Ramos (cell line): ENCODE measurements around the gene MEIS2.

ENCODE experiments used
- in situ Hi-C: fragments of 300-500 bp; cut with MboI; formaldehyde crosslinking; loops from one replicate; pipeline ENCODE4 v1.14.3; 2022; ENCODE audit warnings: low sequenced_read_pairs; ENCODE audit not compliant: unreplicated experiment

The MEIS2 gene

GRCh38 chr15:36944442-36944841 lies 155.9 kb downstream of the MEIS2 start:
- in situ Hi-C loops = no loop called here

DNA sequence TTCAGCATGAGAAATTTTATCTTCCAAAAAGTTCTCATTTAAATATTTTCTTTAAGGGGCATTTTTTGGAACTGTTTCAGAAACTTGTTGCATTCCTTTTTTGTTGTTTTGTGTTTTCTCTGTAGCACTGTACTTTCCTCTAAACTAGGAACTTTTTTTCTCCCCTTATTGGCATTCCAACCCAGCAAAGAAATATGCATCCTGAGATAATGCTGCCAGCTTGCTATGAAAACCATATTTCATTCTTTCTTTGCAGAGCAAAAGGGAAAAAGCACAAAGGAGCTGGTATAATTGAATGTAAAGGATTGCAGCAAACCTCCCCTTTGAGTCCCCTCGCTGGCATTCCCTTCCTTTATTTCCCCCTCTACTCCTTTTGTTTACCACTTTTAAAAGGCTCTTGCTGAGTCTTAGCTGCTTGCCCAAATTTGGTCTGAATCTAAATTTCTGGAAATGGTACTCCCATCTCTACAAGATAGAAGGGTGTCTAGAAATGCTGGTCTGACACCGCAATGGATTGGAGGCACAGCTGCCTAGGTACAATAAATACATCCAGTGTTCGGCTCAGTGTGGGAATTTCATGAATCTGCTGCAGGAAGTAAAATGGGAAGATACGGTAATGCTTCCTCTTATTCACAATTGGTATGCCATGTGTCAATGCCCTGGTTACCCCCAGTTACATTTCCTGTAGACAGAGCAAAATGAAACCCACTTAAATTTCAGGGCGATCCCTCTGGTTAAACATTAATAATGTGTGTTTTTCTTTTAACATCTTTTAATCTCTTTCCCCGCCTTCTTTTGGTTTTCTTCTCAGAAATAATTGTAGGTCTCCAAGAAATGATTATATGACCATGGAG lies 156.6 kb downstream of the MEIS2 start:
- in situ Hi-C loops = no loop called here

- in situ Hi-C loops = no loop called here
Observed at GRCh38 chr15:36942248-36942827, 158.0 kb downstream of the MEIS2 start.

DNA sequence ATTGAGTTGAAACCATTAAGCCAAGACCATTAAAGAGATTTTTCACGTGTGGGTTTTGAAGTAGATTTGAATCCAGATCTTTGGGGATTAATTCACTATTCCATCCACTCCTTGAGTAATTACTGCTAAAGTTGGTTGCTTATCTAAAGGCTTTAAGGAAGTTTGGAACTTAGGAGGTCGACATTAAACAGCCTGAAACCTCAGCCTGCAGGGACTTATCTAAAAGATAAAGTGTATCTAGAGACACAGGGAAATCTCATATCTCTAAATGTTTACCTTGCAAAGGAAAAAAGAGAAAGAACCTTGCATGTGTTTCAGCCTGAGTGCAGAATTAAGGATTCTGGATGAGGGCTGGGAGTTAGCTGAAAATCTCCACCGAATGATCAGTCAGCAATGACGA lies 158.6 kb downstream of the MEIS2 start:
- in situ Hi-C loops = no loop called here

- in situ Hi-C loops = no loop called here
Observed at GRCh38 chr15:36940636-36941260, 159.6 kb downstream of the MEIS2 start.

- in situ Hi-C loops = no loop called here
Observed at GRCh38 chr15:36940219-36940618, 160.1 kb downstream of the MEIS2 start.

DNA sequence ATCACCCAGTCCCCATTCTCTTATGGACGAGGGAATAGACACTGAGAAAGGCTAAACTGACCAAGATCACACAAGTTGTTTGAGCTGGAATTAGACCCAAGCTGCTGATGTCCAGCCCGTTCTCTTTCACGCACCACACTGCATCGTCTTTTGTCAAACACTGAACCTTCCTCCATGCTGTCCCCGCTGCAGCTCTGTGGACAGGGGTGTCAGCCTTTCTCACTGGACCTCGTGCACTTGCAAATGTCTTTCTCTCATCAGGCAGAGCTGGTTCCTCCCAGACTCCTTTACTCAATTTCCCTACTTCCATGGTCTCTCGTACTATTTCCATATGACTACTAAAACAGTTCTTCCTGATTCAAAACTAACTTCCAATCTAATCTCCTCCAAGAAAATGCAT lies 161.6 kb downstream of the MEIS2 start:
- in situ Hi-C loops = no loop called here

DNA sequence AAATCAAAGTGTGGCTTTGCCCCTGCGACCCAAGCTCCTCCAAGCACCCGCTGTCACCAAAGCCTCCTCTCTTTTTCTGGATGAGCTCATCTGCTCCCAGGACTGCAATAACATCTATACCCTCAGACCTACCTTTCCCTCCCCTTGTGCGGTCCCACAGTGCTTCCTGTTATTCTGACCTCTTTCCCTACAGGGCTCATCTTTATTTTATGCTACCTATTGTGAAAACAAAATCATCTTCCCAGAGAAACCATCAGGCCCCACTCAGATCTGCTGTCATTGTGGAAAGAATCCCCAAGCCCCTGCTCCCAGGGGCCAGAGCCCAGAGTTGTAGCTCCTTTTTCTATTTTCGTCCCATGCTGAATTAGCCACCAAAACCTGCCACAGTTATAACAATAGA lies 162.2 kb downstream of the MEIS2 start:
- in situ Hi-C loops = no loop called here

DNA sequence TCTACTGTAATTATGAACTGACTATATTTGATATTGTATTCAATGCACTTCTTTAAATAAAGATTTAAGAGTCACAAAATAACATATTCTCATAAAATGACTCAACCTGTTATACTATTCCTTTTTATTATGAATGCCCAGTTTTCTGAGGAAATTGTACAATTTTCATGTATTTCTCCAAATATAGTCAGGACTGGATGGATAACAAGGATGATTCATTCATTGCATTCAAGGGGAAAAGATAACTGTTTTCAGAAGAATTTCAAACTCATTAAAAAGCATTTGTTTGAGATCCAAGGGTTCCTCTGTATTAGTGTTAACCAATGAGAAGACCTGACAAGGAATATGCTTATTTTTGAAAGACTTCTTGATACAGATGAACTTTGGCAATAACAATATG lies 163.7 kb downstream of the MEIS2 start:
- in situ Hi-C loops = no loop called here

- in situ Hi-C loops = no loop called here
Observed at GRCh38 chr15:36933255-36933990, 166.9 kb downstream of the MEIS2 start.

DNA sequence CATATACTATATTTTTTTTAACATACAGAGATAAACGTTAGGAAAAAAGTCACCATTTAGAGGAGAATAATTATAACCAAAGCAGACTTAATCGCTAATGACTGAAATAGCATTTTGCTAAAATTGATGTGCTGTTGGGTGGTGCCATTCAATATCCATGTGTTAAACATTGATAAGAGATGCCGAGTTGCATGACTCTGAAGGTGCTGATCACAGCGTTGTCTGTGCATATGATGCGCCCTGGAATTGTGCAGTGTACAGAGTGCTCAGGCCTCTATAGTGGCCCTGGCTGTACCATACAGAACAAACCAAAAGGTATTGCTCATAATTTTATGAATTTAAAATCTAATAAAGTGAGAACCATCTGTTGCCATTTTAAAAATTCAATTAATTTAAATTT lies 168.3 kb downstream of the MEIS2 start:
- in situ Hi-C loops = no loop called here

DNA sequence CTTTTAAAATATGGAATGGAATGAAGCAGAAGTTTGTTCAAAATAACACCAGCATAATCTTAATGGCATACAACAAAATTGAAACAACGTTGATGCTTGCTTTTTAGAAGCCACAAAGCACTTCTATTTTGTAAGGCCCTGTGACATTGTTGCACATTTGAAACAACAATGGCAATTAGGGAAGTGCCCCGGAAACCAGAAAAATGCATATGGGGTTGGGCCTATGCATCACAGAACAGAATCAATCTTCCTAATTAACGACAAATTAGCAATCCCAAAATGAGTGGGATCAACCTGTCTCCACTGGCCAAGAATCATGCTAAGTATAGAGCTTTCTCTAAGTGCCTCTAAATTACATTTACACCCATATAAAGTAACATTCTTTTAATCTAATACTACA lies 168.9 kb downstream of the MEIS2 start:
- in situ Hi-C loops = no loop called here

- in situ Hi-C loops = no loop called here
Observed at GRCh38 chr15:36926427-36926825, 173.9 kb downstream of the MEIS2 start.

GRCh38 chr15:36925653-36926426 lies 174.5 kb downstream of the MEIS2 start:
- in situ Hi-C loops = no loop called here

- in situ Hi-C loops = no loop called here
Observed at GRCh38 chr15:36925049-36925448, 175.3 kb downstream of the MEIS2 start.

DNA sequence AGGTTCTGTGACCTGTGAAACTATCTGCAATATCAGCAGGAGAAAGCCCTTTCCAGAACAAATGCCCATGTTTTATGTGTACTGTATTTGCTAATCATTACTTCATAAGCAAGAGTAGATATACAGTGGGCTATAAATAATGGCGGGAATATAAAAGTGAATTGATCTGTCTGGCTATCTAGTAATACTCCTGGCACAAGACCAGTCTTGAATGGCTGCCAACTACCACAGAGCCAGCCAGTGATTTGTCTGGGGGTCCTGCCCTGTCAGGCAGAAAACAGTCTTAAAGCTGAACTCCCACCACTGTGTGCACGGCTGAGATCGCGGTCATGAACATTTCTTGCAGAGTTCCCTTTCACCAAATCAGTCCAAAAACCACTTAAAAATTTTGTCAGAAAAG lies 176.3 kb downstream of the MEIS2 start:
- in situ Hi-C loops = no loop called here

DNA sequence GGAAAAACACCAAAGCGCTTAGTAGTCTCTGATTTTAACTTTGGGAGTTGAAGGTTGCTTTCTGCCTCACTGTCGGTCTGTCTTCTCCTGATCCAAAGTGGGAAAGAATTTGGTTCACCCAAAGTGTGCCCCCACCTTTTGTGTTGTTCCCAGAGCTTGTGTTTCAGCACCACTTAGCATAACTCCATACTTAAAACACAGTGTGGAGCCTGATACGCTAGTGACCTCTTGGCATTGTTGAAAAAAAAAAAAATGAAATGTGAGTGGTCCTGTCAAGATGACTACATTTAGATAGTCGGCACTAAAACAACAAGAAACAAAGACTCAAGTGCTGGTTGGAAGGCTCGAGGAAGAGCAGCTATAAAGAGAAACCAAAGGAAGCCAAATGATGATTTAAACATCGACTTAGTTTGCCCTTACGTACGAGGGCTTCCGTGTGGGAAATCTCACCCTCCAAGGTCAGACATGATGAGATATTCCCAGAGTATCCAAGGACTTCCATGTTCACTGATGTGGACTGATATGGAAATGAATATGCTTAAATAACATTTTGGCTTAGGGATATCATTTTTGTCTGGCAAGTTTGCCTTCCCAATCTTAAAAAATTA lies 178.8 kb downstream of the MEIS2 start:
- in situ Hi-C loops = no loop called here

DNA sequence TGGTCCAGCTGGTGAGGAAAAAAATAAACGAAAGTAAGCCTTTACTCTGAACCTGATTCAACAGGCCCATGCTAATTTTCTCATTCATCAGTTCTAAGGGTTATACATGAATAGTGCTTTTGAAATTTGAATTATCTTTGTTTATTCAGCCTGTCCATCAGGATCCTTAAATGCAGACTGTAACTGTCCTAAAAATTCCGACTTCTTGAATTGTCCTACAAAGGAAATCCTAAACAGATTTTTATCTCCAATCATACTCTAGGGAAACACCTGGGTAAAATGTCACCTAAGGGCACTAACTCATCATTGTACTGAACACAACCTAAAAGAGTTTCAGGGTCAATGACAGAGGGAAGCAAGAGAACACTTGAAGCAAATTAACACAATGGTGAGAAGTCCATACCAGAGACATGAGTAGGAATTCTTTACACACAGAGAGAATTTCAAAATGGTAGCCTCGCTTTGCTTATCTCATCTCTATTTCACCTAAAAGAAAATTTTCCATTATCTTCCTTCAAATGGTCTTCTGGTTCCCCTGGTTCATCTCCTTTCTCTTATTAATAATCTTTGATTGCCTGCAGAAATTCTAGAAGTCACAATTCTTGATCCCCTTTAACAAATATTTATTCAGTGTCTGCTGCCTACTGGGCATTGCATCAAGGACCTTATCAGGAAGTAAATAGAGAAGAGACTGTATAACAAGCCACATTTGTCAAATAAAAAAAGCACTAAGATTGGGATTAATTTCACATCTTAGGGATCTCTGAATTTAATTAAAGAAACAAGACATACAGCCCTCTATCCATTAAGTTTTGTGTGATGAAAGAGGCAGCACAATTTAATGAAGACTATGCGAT lies 182.7 kb downstream of the MEIS2 start:
- in situ Hi-C loops = no loop called here
